A172 (cell line): ENCODE results near the gene TRIM33. TPM values are rescaled to one million over a fixed set of nuclear protein-coding genes. Genes with fewer than 3 reads are reported as not detected.
"Not testable (repeated sequence)": the region's sequence is repeated elsewhere in the genome, so short reads cannot be mapped to it uniquely, and the experiment has no call there.

Source experiments
- DNase-seq: peaks from one replicate; pipeline ENCODE4 v3.0.0-alpha.2; 2015; ENCODE audit warnings: low spot score
- total RNA-seq: library from RNA; depleted of rRNA; stranded (reverse); fragments of >200 nt; shearing (Covaris generic); gene quantifications from 2 replicates; pipeline ENCODE4 v1.2.3, GENCODE V29; 2014

TRIM33 gene
- total RNA-seq, 1 experiment from 2014 or later: 22.9 TPM

DNA sequence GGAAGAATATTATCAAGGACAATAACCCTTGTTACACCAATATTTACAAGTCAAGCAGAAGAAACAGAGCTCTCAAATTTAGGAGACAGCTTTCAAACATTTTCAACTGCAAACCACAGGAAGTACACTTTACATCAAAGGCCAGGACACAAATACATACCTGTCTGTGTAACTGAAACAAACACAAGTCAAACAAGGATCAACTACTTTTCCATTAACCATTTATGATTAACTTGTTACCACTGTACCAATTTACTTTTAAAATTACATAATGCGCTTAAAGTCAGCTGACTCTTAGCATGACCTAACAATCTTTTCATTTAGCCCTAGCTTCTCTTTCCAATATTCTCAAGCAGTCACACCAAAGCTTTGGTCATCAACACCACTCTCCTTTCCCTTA lies 43.5 kb downstream of the TRIM33 start:
- DNase-seq: no peak

DNA sequence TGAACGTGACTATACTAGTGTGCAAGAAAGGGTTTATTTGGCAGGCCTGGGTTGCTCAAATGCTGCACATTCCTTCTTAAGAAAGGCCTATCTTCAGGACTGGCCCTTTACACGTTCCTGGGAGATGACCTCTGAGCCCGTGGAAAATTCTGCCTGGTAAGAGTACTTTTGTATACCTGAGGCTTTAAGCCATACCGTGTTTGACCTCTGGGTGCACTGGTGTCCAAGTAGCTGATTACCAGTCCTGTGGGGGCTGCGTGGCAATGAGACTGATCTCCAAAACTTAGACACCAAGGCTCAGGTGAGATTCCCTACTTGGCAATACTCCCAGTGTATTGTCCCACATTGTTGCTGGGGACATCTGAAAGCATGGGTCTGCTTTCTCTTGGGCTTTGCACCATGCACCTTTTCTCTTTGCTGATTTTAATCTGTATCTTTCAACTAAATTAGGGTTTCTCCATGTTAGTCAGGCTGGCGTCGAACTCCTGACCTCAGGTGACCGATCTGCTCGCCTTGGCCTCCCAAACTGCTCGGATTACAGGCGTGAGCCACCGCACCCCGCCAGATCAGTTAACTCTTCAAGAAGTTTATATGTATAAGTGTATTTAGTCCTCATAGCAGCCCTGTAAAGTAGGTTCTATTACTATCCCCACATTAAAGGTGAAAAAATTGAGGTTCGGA lies 44.5 kb downstream of the TRIM33 start:
- DNase-seq: no peak

DNA sequence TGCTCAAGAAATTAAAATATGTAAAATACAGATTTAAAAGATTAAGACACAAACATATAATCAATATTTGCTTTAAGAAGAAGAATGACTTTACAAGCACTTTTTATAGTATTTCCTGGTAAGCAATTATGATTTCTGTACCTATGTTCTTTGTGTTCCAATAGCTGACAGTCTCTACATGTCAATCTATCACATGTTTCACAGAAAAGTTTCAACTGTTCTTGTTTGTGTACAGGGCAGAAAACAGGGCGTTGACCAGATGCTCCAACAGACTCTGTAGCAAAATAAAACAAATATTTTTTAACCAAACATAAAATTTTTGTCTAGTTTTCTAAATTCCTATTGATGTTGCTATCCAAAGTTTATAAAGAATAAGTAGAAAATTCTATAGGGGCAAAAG lies 48.0 kb downstream of the TRIM33 start:
- DNase-seq: no peak

DNA sequence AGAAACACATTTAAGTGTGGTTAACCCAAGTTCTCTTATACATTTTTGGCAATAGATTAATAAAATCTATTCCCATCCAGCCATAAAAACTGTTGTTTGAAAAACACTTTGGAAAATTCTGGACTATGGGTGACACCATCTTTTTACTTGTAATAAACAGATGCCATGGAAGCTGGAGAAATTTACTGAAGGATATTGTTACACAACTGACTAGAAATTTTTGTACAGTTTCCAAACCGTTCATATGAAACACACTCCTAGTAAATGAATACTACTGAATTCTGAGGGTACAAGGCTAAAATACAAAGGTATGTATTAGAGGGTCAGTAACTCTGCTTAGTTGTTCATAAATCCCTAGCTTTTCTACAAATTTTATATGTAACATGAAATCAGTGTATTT lies 48.7 kb downstream of the TRIM33 start:
- no peak for DNase-seq

DNA sequence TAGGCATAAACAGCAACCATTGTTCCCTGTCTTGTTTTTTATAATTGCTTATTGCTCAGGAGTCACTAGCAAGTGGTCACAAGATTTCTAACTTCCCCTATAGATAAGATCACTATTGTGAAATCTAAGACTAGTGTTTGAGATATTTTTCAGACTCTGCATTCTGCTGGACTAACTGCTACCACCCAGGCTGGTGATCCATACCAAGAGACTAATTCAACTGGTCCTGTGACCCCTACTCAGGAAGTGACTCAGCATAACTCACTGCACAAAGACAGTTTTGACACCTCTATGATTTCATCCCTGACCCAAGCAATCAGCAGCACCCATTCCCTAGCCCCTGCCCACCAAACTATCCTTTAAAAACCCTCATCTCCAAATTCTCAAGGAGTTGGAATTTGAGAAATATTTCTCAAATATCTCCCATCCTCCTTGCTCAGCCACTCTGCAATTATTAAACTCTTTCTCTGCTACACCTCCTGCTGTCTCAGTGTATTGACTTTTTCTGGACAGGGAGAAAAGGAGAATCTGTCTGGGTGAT lies 52.7 kb downstream of the TRIM33 start:
- peak; percentile 64 for DNase-seq

DNA sequence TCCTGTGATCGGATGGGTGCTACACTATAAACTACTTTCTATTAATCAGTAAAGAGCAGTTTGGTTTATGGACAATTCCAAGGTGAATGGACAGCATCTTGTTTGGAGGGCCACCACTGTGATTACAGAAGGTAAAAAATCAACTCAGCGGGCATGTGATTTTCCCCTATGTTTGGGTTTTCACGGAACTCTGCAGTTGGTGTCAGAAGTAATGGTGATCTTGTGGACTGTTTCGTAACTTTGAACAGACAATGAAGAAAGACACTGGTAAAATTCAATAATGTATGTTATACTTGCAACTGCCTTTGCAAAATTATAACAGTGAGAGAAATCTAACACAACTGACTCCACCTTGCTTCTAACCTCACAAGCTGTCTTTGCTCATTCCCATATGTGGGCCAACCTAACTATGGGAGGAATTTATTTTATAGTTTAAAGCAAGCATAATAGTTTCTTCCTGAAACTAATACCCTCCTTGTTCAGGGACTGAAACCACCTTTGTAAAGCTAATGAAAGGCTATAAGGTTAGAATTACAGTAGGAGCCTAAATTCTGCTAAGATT lies 53.2 kb downstream of the TRIM33 start:
- no peak for DNase-seq

DNA sequence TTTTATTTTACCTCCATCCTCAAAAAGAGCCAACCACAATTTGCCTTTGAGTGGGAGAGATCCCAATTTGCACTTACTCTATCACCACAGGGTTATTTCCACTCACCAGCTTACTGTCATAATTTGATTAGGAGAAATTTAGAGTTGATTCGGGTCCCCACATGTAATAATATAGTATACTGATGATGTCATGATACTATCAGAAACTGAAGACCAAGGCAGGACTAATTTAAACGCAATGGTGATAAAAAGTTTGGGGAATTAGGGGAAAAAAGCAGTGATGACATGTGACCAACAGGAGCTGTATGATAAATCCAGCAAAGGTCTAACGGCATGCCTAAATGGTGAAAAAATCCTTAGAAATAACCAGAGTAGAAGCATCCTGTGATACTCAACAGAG lies 54.4 kb downstream of the TRIM33 start:
- no peak for DNase-seq

DNA sequence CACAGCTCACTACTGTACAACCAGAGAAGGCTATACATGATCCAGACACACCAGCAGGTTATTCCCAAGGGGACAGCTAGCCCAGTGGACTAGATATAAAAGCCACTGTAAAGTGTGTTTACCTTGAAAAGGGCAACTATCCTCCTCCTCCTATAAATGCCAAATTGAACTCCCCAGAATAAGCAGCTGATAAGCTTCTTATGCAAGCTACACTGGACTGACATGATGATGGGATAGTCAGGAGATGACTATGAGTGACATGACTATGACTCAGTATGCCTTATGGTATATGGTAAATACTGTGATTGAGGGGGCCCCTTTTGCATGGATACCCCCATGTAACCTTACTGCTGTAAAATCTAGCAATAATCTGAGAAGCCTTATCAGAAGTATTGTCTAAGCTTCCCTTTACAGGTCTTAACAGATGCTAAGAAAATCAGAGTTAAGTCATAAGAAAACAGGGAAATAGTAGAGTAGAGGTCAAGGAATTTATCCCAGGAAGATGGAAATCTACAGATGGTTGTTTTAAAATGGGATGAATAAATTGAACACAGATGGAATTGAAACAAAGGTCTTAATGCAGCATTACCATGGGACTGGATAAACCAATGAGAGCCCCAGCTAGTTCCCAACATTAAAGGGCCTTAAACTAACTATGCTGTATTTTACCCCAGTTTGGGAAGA lies 55.8 kb downstream of the TRIM33 start:
- DNase-seq: no peak

DNA sequence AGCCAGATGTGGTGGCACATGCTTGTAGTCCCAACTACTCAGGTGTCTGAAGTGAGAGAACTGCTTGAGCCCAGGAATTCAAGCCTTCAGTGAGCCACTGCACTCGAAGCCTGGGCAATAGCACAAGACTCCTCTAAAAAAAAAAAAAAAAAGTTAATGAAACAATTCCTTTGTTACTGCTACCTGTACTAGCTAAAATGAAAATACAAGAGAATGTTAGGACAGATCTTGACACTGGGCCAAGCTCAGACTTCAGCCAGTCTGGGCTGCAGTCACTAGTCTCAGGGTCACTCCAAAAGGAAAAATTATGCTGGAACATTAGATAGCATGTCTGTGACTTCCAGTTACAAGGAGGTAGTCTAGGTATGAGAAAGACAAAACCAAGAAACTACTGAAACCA lies 56.5 kb downstream of the TRIM33 start:
- DNase-seq: no peak

DNA sequence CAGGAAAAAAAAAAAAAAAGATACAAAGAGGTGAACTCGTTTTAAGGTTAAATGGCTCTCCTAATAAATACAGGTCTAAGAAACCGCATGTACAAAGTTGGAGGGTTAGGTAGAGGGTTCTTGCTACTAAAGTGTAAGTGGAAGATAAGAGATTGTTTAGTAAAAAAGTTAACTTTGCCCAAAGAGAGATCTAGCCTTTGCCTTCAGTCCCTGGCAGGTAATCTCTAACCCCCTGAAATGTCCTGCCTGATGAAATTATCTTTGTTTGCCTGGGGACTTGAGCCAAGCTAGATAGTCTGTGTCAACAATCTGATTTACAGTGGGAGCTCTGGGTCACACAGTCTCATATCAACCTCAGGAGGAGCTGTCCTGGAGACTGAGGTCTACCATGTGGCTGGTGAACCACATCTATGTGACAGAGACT lies 57.6 kb downstream of the TRIM33 start:
- DNase-seq: no peak

DNA sequence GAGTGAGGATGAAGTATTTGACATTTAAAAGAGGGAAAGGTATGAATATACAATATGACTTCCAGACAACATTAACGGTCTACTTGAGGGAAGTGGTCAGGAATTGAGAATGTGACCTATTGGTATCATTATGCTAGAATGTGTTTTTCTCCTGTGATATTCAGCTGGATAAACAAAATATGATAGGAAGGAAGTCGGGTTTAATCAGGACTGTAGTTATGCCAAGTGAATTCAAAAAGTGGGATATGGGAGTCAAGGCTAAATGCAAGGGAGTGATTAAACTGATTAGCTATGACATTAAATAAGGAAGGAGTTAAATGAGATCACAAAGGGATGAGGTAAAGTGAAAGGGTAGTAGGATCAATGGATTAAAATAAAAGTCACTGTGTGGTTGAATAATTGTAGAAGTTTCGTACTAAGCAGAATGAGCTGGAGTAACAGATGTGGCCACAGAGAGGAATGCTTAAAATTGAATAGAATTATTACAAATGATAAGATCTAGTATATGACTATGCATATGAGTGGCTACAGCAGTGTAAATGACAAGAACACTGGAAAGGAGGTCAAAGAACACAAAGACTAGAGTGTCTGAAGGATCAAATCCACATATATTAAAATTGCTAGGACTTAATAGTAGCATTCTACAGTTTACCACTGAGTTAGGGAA lies 62.5 kb downstream of the TRIM33 start:
- DNase-seq: no peak

DNA sequence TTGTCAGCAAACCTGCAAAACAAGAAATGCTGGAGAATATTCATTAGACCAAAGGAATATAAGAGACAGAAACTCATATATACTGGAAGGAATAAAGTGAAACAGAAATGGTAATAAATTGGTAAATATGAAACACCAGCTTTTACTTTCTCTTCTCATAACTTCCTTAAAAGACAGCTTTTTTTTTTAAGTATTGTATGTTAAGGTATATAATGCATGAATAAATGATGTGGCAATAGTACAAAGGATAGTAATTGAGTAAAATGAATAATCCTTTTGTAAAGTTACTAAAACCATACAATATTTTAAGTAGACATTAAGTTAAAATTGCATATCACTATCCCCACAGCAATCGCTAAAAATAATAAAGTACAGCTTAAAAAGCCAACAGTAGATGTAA lies 64.8 kb downstream of the TRIM33 start:
- DNase-seq: no peak

DNA sequence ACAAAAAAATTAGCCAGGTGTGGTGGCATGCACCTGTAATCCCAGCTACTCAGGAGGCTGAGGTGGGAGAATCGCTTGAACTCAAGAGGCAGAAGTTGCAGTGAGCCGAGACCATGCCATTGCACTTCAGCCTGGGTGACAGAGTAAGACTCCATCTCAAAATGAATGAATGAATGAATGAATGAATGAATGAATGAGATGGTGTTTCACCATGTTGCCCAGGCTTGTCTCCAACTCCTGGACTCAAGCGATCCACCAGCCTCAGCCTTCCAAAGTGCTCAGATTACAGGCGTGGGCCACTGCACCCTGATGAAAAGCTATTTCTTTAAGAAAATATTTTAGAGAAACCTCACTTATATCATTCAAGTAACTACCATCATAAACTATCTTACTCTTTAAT lies 67.8 kb downstream of the TRIM33 start:
- DNase-seq: not testable (repeated sequence)

DNA sequence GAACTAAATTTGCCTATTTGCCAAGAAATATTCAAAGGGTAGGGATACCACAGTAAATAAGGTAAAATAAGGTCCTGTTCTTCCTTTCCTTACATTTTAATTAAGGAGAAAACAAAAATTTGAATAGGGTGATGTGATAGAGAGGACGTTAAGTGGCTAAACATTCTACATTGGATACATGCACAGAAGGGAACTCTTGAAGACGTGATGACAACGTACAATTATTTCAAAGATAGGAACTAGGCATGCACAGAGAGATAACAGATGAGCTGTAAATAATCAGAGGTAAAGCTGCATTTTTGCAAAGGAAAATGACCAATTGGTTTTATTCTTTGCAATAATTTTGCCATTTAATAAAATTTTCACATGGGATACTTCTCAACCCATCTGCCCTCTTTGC lies 69.7 kb downstream of the TRIM33 start:
- DNase-seq: no peak

DNA sequence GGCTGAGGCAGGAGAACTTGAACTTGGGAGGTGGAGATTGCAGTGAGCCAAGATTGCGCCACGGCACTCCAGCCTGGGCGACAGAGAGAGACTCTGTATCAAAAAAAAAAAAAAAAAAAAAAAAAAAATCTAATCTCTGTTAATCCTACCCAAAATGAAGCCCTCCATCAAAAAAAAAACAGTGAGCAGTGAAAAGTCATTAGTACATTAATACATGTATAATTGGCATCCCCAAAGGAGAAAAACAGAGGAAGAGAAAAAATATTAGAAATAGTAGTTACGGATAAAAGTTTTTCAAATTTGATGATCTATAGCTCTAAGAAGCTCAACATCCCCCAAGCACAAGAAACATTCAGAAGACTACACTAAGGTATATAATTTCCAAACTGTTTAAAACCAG lies 71.6 kb downstream of the TRIM33 start:
- DNase-seq: no peak

DNA sequence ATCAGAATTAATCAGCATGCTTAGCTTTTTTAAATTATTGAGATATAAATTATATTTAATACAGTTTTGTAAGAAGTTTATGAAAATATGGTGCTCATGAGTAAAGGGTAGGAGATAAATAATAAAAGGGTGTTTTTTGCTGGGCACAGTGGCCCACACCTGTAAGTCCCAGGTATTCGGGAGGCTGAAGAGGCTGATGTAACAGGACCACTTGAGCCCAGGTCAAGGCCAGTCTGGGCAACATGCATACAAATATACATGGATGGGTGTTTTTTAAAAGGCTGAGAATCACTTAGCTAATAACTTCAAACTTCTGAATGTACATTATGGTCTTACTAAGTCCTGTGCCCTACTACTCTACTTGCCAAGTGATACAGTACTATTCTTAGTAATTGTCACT lies 73.2 kb downstream of the TRIM33 start:
- DNase-seq: no peak

DNA sequence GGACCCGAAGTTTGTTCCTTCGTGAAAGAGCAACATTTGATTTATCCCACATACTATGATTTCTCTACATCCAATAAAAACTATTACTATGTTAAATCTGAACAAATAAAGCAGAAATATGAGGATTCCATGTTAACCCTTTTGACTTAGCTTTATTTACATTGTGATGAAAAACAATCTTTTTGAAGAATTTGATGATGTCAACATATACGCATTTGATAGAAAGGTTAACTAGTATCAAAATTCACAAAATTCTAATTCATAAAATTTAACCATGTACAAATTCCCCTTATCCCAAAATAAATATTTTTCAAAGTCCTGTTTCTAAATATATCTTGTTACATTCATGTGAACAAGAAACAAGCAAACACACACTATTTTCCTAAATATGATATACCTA lies 74.2 kb downstream of the TRIM33 start:
- DNase-seq: no peak

DNA sequence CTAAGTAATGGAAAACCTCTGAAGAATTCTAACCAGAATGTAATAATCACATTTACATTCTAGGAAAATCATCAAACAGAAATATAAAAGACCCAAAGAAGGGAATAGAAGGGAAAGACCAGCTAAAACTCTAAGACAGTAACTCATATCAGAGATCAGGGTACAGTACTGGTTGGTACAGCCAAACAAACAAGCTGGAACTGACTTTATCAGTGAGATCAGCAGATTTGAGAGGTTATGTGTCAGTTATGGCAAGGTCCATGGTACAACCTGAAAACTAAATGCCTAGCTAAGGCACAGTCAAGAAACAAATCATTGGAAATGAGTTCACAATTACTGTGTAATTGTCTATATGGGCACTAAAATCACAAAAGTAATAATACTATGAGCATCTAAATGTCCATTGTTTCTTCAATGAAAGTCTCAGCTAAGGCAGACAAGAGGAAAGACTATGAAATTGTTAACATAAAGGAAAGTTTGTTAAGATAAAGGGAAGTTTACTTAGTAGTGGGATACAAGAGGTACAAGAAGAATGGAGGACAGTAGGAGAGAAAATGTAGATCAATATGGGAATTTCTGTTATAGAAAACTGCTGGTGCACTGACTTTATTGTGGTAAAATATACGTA lies 75.8 kb downstream of the TRIM33 start:
- no peak for DNase-seq

DNA sequence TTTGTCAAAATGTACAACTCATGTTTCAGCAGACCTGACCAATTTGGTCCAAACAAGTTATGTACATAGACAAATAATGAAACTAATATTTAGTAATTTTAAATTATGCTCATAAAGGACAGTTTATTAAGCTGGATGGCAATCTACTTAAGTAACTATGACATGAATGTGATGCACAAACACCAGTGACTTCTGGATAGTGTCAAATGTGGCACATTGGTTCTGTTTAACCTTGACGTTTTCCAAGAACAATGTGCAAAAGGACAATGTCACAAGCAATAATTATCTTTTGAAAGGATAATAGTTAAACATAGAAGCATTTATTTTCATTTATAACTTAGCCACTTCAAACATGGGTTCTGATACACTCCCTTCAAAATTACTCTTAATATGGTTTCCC lies 80.0 kb downstream of the TRIM33 start:
- no peak for DNase-seq

DNA sequence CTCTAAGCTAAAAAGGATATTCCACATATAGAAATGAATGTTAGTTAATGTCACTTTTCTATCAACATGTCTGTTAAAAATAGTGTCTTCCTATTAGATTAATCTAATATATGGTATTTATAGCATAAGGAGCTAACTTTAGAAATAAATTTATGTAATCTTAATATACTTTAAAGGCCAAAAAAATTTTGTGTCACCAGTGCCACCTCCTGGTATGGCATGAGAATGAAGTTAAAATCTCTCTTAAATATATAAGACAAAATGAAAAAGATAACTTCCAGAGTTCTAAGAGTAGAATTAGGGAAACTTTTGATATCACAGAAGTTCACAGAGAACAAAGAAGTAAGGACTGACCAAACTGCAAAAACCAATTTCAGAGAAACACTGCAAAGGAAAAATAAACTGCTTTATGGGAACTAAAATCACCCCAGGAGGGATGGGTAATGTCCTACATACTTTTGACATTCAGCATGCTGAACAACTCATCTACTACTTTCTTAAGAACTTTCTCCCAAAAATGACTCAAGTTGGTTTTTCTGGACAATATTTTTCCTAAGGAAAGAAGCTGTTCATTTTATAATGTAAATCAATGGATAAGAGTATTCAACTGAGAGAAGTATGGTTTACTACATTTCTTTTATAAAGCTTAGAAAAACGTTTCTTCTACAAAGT lies 82.8 kb downstream of the TRIM33 start:
- no peak for DNase-seq

DNA sequence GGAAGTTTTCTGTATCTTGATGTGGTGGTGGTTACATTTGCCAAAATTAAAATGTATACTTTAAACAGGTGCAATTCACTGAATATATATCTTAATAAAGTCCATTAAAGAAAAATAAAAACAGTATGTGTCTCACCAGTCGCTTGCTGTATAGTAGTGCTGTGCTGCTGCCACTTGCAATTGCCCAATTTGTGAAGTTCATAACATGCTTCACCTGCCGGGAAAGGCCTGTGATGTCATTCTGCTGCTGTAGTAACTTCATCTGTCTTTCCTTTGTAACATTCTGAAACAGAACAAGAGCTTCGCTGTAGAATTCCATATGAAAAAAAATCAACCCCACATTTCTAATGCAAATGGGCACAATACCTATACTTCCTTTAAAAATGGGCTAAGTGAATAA lies 83.4 kb downstream of the TRIM33 start:
- no peak for DNase-seq

DNA sequence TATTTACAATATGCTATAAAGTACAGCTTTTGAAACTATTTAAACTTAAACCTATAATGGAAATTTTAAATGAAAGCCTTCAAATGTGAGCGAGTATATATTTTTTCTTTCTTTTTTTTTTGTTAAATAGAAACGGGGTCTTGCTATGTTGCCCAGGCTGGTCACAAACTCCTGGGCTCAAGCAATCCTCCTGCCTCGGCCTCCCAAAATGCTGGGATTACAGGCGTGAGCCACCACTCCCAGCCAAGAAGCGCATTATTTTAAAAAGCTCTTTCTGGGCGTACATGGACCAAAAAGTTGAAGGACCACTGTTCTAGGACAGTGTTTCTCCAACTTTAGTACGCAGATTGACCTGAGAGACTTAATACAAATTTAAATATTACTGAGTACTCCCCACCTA lies 87.5 kb downstream of the TRIM33 start:
- no peak for DNase-seq
